H1 (cell line): ENCODE data around the gene SOS1. TPM values are rescaled to one million over a fixed set of nuclear protein-coding genes. Genes with fewer than 3 reads are reported as not detected.

Source experiments
- CHD7 ChIP-seq: fragments of 300-600 bp; sonication (generic); IDR thresholded peaks from 2 replicates; pipeline ENCODE4 v1.7.1; 2012; ENCODE audit warnings: low read length, moderate library complexity, mild to moderate bottlenecking, inconsistent platforms; ENCODE audit not compliant: insufficient replicate concordance
- polyA plus RNA-seq, 7 experiments: library from polyadenylated mRNA; depleted of rRNA in 3 of 7; stranded (reverse) in 5 of 7; unstranded in 2 of 7; fragments of >200 nt in 5 of 7; fragments of 200-250 nt in 2 of 7; gene quantifications; 1 replicate in 5 of 7; 2 replicates in 1 of 7; 4 replicates in 1 of 7; pipeline versions ENCODE4 v1.2.1 to v1.2.3, GENCODE V29; 2011 to 2013; ENCODE audit warnings: missing spikeins in 2 of 7, mixed read lengths in 2 of 7
- total RNA-seq: library from RNA; stranded (reverse); fragmentation: NEBNext Ultra II Directional; extraction: Animal tissue kit (Norgen Biotek cat#: 25700); gene quantifications from 2 replicates; pipeline ENCODE4 v1.2.1, GENCODE V29; 2021

SOS1 gene
- total and polyA plus RNA-seq, 2 of the 8 experiments (the other 6 are each of a cell fraction or from before 2014, with no cell fraction given) = 25.7 to 27.0 TPM

GRCh38 chr2:39164089-39164488 lies 43.2 kb upstream of the SOS1 start (continued):
- TF ChIP-seq CHD7 = no peak
- TF ChIP-seq, all 59 proteins: peak for 0
